Keratinocyte (primary cell): Measurements from ENCODE around the gene LRRC8D. TPM values are rescaled to one million over a fixed set of nuclear protein-coding genes. Genes with fewer than 3 reads are reported as not detected.

ENCODE experiments used
- DNase-seq: peaks from one replicate; pipeline ENCODE4 v3.0.0-alpha.2; 2011; ENCODE audit warnings: low read depth, missing footprints, low spot score
- FAIRE-seq: peaks from 2 replicates; lab custom pipeline; 2011; peaks lifted over from hg19 to GRCh38; lab: Jason Lieb, UNC
- H2AFZ ChIP-seq: 2 replicates; pipeline ENCODE4 v1.6.0; 2012; ENCODE audit warnings: low read length, control low read depth, inconsistent platforms; ENCODE audit not compliant: control insufficient read depth
- H3K27ac ChIP-seq: 2 replicates; pipeline ENCODE4 v1.5.1; 2011; ENCODE audit warnings: low read length; ENCODE audit not compliant: control insufficient read depth, insufficient read depth
- H3K27me3 ChIP-seq: 3 replicates; pipeline ENCODE4 v1.6.0; 2011; ENCODE audit warnings: low read length; ENCODE audit not compliant: control insufficient read depth, insufficient read depth; ENCODE audit errors: extremely low read depth
- H3K36me3 ChIP-seq, 2 experiments: 2 replicates in 1 of 2; 3 replicates in 1 of 2; pipeline ENCODE4 v1.5.1; 2011; ENCODE audit warnings: low read length in 2 of 2, mild to moderate bottlenecking in 1 of 2; ENCODE audit not compliant: control insufficient read depth in 2 of 2, insufficient read depth in 2 of 2; ENCODE audit errors: extremely low read depth in 1 of 2
- H3K4me1 ChIP-seq: 3 replicates; pipeline ENCODE4 v1.5.1; 2011; ENCODE audit warnings: low read length; ENCODE audit not compliant: control insufficient read depth, insufficient read depth; ENCODE audit errors: extremely low read depth
- H3K4me2 ChIP-seq: 3 replicates; pipeline ENCODE4 v1.6.0; 2011; ENCODE audit warnings: low read depth, low read length; ENCODE audit not compliant: control insufficient read depth, insufficient read depth; ENCODE audit errors: extremely low read depth
- H3K4me3 ChIP-seq, 3 experiments: fragments of 200-600 bp in 1 of 3; sonication (generic) in 1 of 3; 2 replicates in 2 of 3; 3 replicates in 1 of 3; pipeline ENCODE4 v1.5.1; 2011 to 2016; ENCODE audit warnings: low read length in 3 of 3, mild to moderate bottlenecking in 3 of 3, control low read depth in 2 of 3, inconsistent platforms in 1 of 3, low read depth in 1 of 3, mixed read lengths in 1 of 3, mixed run types in 1 of 3, moderate library complexity in 1 of 3; ENCODE audit not compliant: control insufficient read depth in 2 of 3, insufficient read depth in 2 of 3; ENCODE audit errors: extremely low read depth in 1 of 3
- H3K79me2 ChIP-seq: 2 replicates; pipeline ENCODE4 v1.6.0; 2012; ENCODE audit warnings: low read length; ENCODE audit not compliant: control insufficient read depth, insufficient read depth
- H3K9ac ChIP-seq: 3 replicates; pipeline ENCODE4 v1.6.0; 2011; ENCODE audit warnings: low read length; ENCODE audit not compliant: control insufficient read depth, insufficient read depth; ENCODE audit errors: extremely low read depth
- H3K9me1 ChIP-seq: 3 replicates; pipeline ENCODE4 v1.6.0; 2011; ENCODE audit warnings: low read length; ENCODE audit not compliant: control insufficient read depth, insufficient read depth; ENCODE audit errors: extremely low read depth
- H3K9me3 ChIP-seq: 2 replicates; pipeline ENCODE4 v1.5.1; 2012; ENCODE audit warnings: low read depth, low read length; ENCODE audit not compliant: control insufficient read depth
- H4K20me1 ChIP-seq: 3 replicates; pipeline ENCODE4 v1.6.0; 2011; ENCODE audit warnings: low read length; ENCODE audit not compliant: control insufficient read depth, insufficient read depth; ENCODE audit errors: extremely low read depth
- EZH2 ChIP-seq: IDR thresholded peaks from one replicate; pipeline ENCODE4 v1.6.1; 2012; ENCODE audit warnings: inconsistent platforms, mild to moderate bottlenecking, low read length, moderate library complexity
- dilution Hi-C: fragments of 300-500 bp; cut with MboI; formaldehyde crosslinking; loops from one replicate; pipeline ENCODE4 v1.7.0; 2020; ENCODE audit warnings: low sequenced_read_pairs; ENCODE audit not compliant: extremely low pct_ligation_motif_present
- polyA plus RNA-seq, 5 experiments: library from polyadenylated mRNA; depleted of rRNA in 3 of 5; stranded (reverse) in 3 of 5; stranded (forward) in 1 of 5; unstranded in 1 of 5; fragments of >200 nt; gene quantifications; 1 replicate in 1 of 5; 2 replicates in 3 of 5; 3 replicates in 1 of 5; pipeline versions ENCODE4 v1.2.1 to v1.2.3, GENCODE V29; 2011 to 2012; ENCODE audit warnings: missing spikeins in 2 of 5, low read depth in 1 of 5, low replicate concordance in 1 of 5
- TF ChIP-seq, protein P1 (sequence below), 3 experiments: IDR thresholded peaks in 1 of 3; conservative IDR thresholded peaks in 1 of 3; optimal IDR thresholded peaks in 1 of 3; 2 replicates in 2 of 3; 3 replicates in 1 of 3; pipeline versions ENCODE3 to v1.5.1; 2011; ENCODE audit warnings: low read length in 3 of 3, mild to moderate bottlenecking in 3 of 3, moderate library complexity in 2 of 3, control low read depth in 1 of 3, inconsistent platforms in 1 of 3; ENCODE audit not compliant: insufficient read depth in 2 of 3; ENCODE audit errors: extremely low read depth in 1 of 3

LRRC8D gene
- polyA plus RNA-seq, 1 donor (not counting 4 experiments of a cell fraction or from before 2014, with no cell fraction given): 54.7 TPM

DNA sequence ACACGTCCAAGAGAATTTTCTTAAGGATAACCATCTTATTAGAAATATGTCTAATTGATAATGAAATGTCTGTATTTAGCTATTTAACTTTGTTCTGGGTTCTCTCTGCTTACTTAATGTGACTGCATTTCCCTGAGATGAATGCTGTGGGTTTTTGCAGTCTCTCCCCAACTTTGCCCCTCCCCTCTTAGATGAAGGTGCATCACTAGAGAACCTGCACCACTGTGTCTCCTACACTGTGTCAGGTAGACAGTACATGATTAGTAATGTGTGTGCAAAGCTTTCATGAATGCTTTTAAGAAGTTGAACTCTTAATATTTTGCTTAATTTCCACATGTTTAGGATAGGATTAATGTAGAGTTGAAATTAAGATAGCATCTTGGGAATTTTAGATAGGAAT, 51.7 kb downstream of the LRRC8D start:
- FAIRE-seq: no peak
- peaks cover 4% of the 10 kb centered on the region in 2 experiments for H3K36me3 ChIP-seq
- H3K9me3 ChIP-seq: no peaks in the 10 kb centered on the region
- H3K9me1 ChIP-seq: no peaks in the 10 kb centered on the region
- H3K9ac ChIP-seq: no peak overlapping the region
- no peaks in the 10 kb centered on the region for H4K20me1 ChIP-seq
- no peaks in the 10 kb centered on the region for H3K4me1 ChIP-seq
- H3K27ac ChIP-seq: no peak overlapping the region
- TF ChIP-seq, protein P1, sequence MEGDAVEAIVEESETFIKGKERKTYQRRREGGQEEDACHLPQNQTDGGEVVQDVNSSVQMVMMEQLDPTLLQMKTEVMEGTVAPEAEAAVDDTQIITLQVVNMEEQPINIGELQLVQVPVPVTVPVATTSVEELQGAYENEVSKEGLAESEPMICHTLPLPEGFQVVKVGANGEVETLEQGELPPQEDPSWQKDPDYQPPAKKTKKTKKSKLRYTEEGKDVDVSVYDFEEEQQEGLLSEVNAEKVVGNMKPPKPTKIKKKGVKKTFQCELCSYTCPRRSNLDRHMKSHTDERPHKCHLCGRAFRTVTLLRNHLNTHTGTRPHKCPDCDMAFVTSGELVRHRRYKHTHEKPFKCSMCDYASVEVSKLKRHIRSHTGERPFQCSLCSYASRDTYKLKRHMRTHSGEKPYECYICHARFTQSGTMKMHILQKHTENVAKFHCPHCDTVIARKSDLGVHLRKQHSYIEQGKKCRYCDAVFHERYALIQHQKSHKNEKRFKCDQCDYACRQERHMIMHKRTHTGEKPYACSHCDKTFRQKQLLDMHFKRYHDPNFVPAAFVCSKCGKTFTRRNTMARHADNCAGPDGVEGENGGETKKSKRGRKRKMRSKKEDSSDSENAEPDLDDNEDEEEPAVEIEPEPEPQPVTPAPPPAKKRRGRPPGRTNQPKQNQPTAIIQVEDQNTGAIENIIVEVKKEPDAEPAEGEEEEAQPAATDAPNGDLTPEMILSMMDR (optimal IDR thresholded peaks at IDR 0.05 in 1 of 3, IDR thresholded peaks at IDR 0.05 in 1 of 3, conservative IDR thresholded peaks at IDR 0.05 in 1 of 3; ENCODE audit: extremely low read depth in 1 of 3, insufficient read depth in 2 of 3, low read length in 3 of 3): no peak
- H3K27me3 ChIP-seq: no peaks in the 10 kb centered on the region
- no peak overlapping the region for H3K4me2 ChIP-seq
- peaks cover 9% of the 10 kb centered on the region for H3K79me2 ChIP-seq
- no peak for DNase-seq
- no peak overlapping the region for H2AFZ ChIP-seq
- H3K4me3 ChIP-seq: no peak overlapping the region
- dilution Hi-C loops: no loop called here

DNA sequence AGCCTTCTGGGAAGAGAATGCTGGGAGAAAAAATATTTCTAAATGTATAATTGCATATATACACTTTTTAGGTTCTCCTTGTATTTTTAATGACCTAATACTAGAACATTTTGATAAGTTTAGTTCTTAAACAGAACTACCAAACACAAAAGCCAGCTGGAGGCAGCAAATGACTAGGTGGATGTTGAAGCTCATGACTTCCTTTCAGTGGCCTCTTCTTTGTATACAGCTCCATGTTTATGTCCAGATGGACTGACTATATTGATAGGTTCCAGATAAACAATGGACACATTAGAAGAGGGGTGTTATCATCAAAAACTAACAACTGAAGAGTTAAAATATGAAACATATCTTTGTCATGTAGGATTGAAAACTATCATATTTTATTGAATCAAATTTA, 52.5 kb downstream of the LRRC8D start:
- dilution Hi-C loops: no loop called here
- no peak for TF ChIP-seq EZH2
- TF ChIP-seq, protein P1 (optimal IDR thresholded peaks at IDR 0.05 in 1 of 3, IDR thresholded peaks at IDR 0.05 in 1 of 3, conservative IDR thresholded peaks at IDR 0.05 in 1 of 3; ENCODE audit: extremely low read depth in 1 of 3, insufficient read depth in 2 of 3, low read length in 3 of 3): no peak
- Histone ChIP-seq H3K9ac (no peak overlapping the region), H4K20me1 (no peaks in the 10 kb centered on the region), H3K4me1 (no peaks in the 10 kb centered on the region), H3K79me2 (peaks cover 8% of the 10 kb centered on the region), H3K4me2 (no peak overlapping the region), H3K9me1 (no peaks in the 10 kb centered on the region), H2AFZ (no peak overlapping the region), H3K27me3 (no peaks in the 10 kb centered on the region), H3K36me3 (peaks cover 4% of the 10 kb centered on the region in 2 experiments), H3K4me3 (no peak overlapping the region), H3K27ac (no peak overlapping the region), H3K9me3 (no peaks in the 10 kb centered on the region)
- DNase-seq (no peak), FAIRE-seq (no peak)
